IMR-90 (cell line): ENCODE measurements around the gene NR4A3. TPM values are rescaled to one million over a fixed set of nuclear protein-coding genes. Genes with fewer than 3 reads are reported as not detected.
A peak's percentile ranks its signal among the peaks of the same experiment; 100 is the strongest.

Experiments used
- ATAC-seq: fragments of 200-7000 bp; cut with Tn5 transposase; 2 replicates; pipeline ENCODE4 v1.9.1; 2020; ENCODE audit warnings: low read depth, mild to moderate bottlenecking, moderate library complexity
- BruUV-seq: library from RNA; stranded (reverse); fragments of 400-500 nt; replicated peaks from 2 replicates; lab custom pipeline; 2021; lab: Mats Ljungman, UMichigan
- CTCF ChIA-PET: fragments of 300-600 bp; formaldehyde crosslinking; extraction: SDS; loops from one replicate; lab custom pipeline; 2021; ENCODE audit warnings: antibody characterized with exemption; lab: Yijun Ruan, JAX
- POLR2A ChIA-PET: fragments of 300-600 bp; sonication (Branson Sonifier 250); formaldehyde crosslinking; loops from one replicate; lab custom pipeline; 2022; ENCODE audit warnings: antibody characterized with exemption; ENCODE audit not compliant: unreplicated experiment; lab: Charles Lee
- DNase-seq: peaks from one replicate; pipeline ENCODE4 v3.0.0; 2013
- H2AFZ ChIP-seq: replicated peaks from 2 replicates; pipeline ENCODE3; 2013; ENCODE audit warnings: low read length, mild to moderate bottlenecking; ENCODE audit not compliant: poor library complexity
- H2AK5ac ChIP-seq: 2 replicates; pipeline ENCODE4 v1.6.1; 2013; ENCODE audit warnings: low read depth, low read length, inconsistent platforms
- H2AK9ac ChIP-seq: replicated peaks from 2 replicates; pipeline ENCODE3; 2013; ENCODE audit warnings: mild to moderate bottlenecking, low read depth, low read length, moderate library complexity; ENCODE audit not compliant: poor library complexity
- H2BK120ac ChIP-seq: 2 replicates; pipeline ENCODE4 v1.6.1; 2013; ENCODE audit warnings: low read depth, low read length, inconsistent platforms
- H2BK15ac ChIP-seq: 3 replicates; pipeline ENCODE4 v1.6.1; 2013; ENCODE audit warnings: low read depth, low read length, inconsistent platforms
- H2BK20ac ChIP-seq: 2 replicates; pipeline ENCODE4 v1.6.1; 2013; ENCODE audit warnings: low read depth, mild to moderate bottlenecking, inconsistent platforms, low read length, moderate library complexity
- H2BK5ac ChIP-seq: 2 replicates; pipeline ENCODE4 v1.6.1; 2013; ENCODE audit warnings: mild to moderate bottlenecking, low read depth, low read length, inconsistent platforms; ENCODE audit not compliant: poor library complexity, severe bottlenecking
- H3K14ac ChIP-seq: replicated peaks from 2 replicates; pipeline ENCODE4 v1.6.1; 2013; ENCODE audit warnings: low read depth, low read length, inconsistent platforms
- H3K18ac ChIP-seq: 2 replicates; pipeline ENCODE4 v1.6.1; 2013; ENCODE audit warnings: low read depth, low read length, control low read depth
- H3K23ac ChIP-seq: 2 replicates; pipeline ENCODE4 v1.6.1; 2013; ENCODE audit warnings: low read depth, low read length, inconsistent platforms
- H3K27ac ChIP-seq: 2 replicates; pipeline ENCODE4 v1.5.1; 2013; ENCODE audit warnings: mild to moderate bottlenecking, control low read depth, low read length; ENCODE audit not compliant: insufficient read depth
- H3K27me3 ChIP-seq: 2 replicates; pipeline ENCODE4 v1.6.1; 2013; ENCODE audit warnings: low read length; ENCODE audit not compliant: control insufficient read depth, insufficient read depth
- H3K36me3 ChIP-seq: 2 replicates; pipeline ENCODE4 v1.6.1; 2013; ENCODE audit warnings: low read length, mixed read lengths; ENCODE audit not compliant: control insufficient read depth, insufficient read depth
- H3K4ac ChIP-seq: 2 replicates; pipeline ENCODE4 v1.6.1; 2013; ENCODE audit warnings: low read depth, low read length, inconsistent platforms
- H3K4me1 ChIP-seq: 2 replicates; pipeline ENCODE4 v1.6.1; 2013; ENCODE audit warnings: low read length, mixed read lengths; ENCODE audit not compliant: control insufficient read depth, insufficient read depth
- H3K4me2 ChIP-seq: 2 replicates; pipeline ENCODE4 v1.6.1; 2013; ENCODE audit warnings: low read depth, mild to moderate bottlenecking, control low read depth, low read length, moderate library complexity
- H3K4me3 ChIP-seq: 2 replicates; pipeline ENCODE4 v1.5.1; 2013; ENCODE audit warnings: low read depth, mild to moderate bottlenecking, control low read depth, low read length, moderate library complexity; ENCODE audit not compliant: insufficient read depth
- H3K56ac ChIP-seq: 2 replicates; pipeline ENCODE4 v1.6.1; 2013; ENCODE audit warnings: low read length, inconsistent platforms; ENCODE audit not compliant: insufficient read depth; ENCODE audit errors: extremely low read depth
- H3K79me1 ChIP-seq, 2 experiments: 2 replicates each; pipeline ENCODE4 v1.6.1; 2013; ENCODE audit warnings: low read length in 2 of 2, inconsistent platforms in 1 of 2, low read depth in 1 of 2
- H3K9ac ChIP-seq: 2 replicates; pipeline ENCODE4 v1.6.1; 2013; ENCODE audit warnings: low read depth, low read length, control low read depth
- H3K9me1 ChIP-seq: 2 replicates; pipeline ENCODE4 v1.6.1; 2013; ENCODE audit warnings: low read length, inconsistent platforms; ENCODE audit not compliant: insufficient read depth
- H3K9me3 ChIP-seq: 2 replicates; pipeline ENCODE4 v1.6.1; 2013; ENCODE audit warnings: low read length; ENCODE audit not compliant: control insufficient read depth, insufficient read depth
- H4K20me1 ChIP-seq: 2 replicates; pipeline ENCODE4 v1.6.1; 2013; ENCODE audit warnings: low read length, inconsistent platforms; ENCODE audit not compliant: insufficient read depth
- H4K5ac ChIP-seq: 2 replicates; pipeline ENCODE4 v1.6.1; 2013; ENCODE audit warnings: mild to moderate bottlenecking, low read depth, low read length, control low read depth
- H4K8ac ChIP-seq, 2 experiments: 2 replicates each; pipeline ENCODE4 v1.6.1; 2013; ENCODE audit warnings: low read depth in 2 of 2, low read length in 2 of 2, control low read depth in 1 of 2, inconsistent platforms in 1 of 2
- H4K91ac ChIP-seq: 2 replicates; pipeline ENCODE4 v1.6.1; 2013; ENCODE audit warnings: low read depth, low read length, inconsistent platforms; ENCODE audit not compliant: insufficient read depth
- BHLHE40 ChIP-seq: fragments of 150-350 bp; IDR thresholded peaks from 2 replicates; pipeline ENCODE4 v1.6.1; 2016; ENCODE audit warnings: mild to moderate bottlenecking, low read depth, low read length
- CEBPB ChIP-seq: IDR thresholded peaks from 2 replicates; pipeline ENCODE4 v1.6.1; 2012; ENCODE audit warnings: low read depth, low read length, improper control_type of control experiment
- CHD1 ChIP-seq: IDR thresholded peaks from 2 replicates; pipeline ENCODE4 v1.6.1; 2012; ENCODE audit warnings: low read depth, low read length, improper control_type of control experiment
- CTCF ChIP-seq: conservative IDR thresholded peaks from 2 replicates; pipeline ENCODE4 v1.5.1; 2012; ENCODE audit warnings: mild to moderate bottlenecking, low read depth, low read length, improper control_type of control experiment
- ELK1 ChIP-seq: fragments of 150-350 bp; IDR thresholded peaks from 2 replicates; pipeline ENCODE4 v1.6.1; 2016; ENCODE audit warnings: low read depth, mild to moderate bottlenecking, low read length, moderate library complexity, borderline replicate concordance
- FOS ChIP-seq: fragments of 150-350 bp; IDR thresholded peaks from 2 replicates; pipeline ENCODE4 v1.6.1; 2016; ENCODE audit warnings: low read depth, low read length
- MAFK ChIP-seq: IDR thresholded peaks from 2 replicates; pipeline ENCODE4 v1.6.1; 2012; ENCODE audit warnings: low read depth, low read length, improper control_type of control experiment
- MAZ ChIP-seq: IDR thresholded peaks from 2 replicates; pipeline ENCODE4 v1.6.1; 2012; ENCODE audit warnings: low read depth, mild to moderate bottlenecking, low read length, improper control_type of control experiment, moderate library complexity, borderline replicate concordance
- MXI1 ChIP-seq: IDR thresholded peaks from 2 replicates; pipeline ENCODE4 v1.6.1; 2012; ENCODE audit warnings: low read depth, mild to moderate bottlenecking, low read length, moderate library complexity, borderline replicate concordance
- NFE2L2 ChIP-seq: fragments of 150-350 bp; IDR thresholded peaks from 2 replicates; pipeline ENCODE4 v1.6.1; 2016; ENCODE audit warnings: low read depth, mild to moderate bottlenecking, low read length
- POLR2A ChIP-seq: IDR thresholded peaks from 2 replicates; pipeline ENCODE4 v1.6.1; 2012; ENCODE audit warnings: mild to moderate bottlenecking, low read depth, low read length
- RAD21 ChIP-seq: IDR thresholded peaks from 2 replicates; pipeline ENCODE4 v1.6.1; 2012; ENCODE audit warnings: low read length, improper control_type of control experiment
- RCOR1 ChIP-seq: IDR thresholded peaks from 2 replicates; pipeline ENCODE4 v1.6.1; 2012; ENCODE audit warnings: mild to moderate bottlenecking, low read length, improper control_type of control experiment; ENCODE audit not compliant: insufficient replicate concordance
- RFX5 ChIP-seq: IDR thresholded peaks from 2 replicates; pipeline ENCODE4 v1.8.0; 2012; ENCODE audit warnings: low read depth, mild to moderate bottlenecking, low read length, moderate library complexity
- SMC3 ChIP-seq: fragments of 150-350 bp; IDR thresholded peaks from 2 replicates; pipeline ENCODE4 v1.6.1; 2016; ENCODE audit warnings: low read depth, mild to moderate bottlenecking, antibody characterized with exemption, low read length, moderate library complexity
- USF2 ChIP-seq: fragments of 150-350 bp; IDR thresholded peaks from 2 replicates; pipeline ENCODE4 v1.6.1; 2017; ENCODE audit warnings: mild to moderate bottlenecking, antibody characterized with exemption, low read length, low read depth
- WGBS, 2 experiments: methylation state at CpG; one replicate each; pipeline versions ENCODE4 v1.1.5 to v1.1.7; 2013; ENCODE audit warnings: missing lambda C conversion rate in 2 of 2; ENCODE audit not compliant: insufficient read length in 1 of 2; ENCODE audit errors: extremely low coverage in 2 of 2; 5-methylcytosine and 5-hydroxymethylcytosine counted together
- dilution Hi-C: fragments of 300-500 bp; cut with HindIII; formaldehyde crosslinking; loops from one replicate; pipeline ENCODE4 v1.14.3; 2018; ENCODE audit warnings: low sequenced_read_pairs; ENCODE audit not compliant: unreplicated experiment
- in situ Hi-C: fragments of 300-500 bp; cut with MboI; formaldehyde crosslinking; loops from 3 replicates; pipeline ENCODE4 v1.14.3; 2019; ENCODE audit warnings: low sequenced_read_pairs, inconsistent platforms, mixed read lengths
- intact Hi-C: fragments of 100-400 bp; cut with micrococcal nuclease; formaldehyde crosslinking; loops from 2 replicates; pipeline ENCODE4 v1.10.0; 2022
- polyA plus RNA-seq, 3 experiments: library from polyadenylated mRNA; depleted of rRNA; stranded (reverse); fragments of >200 nt; gene quantifications; 2 replicates each; pipeline ENCODE4 v1.2.3, GENCODE V29; 2012; ENCODE audit warnings: low replicate concordance in 1 of 3
- total RNA-seq: library from RNA; depleted of rRNA; stranded (reverse); fragments of >200 nt; gene quantifications from 2 replicates; pipeline ENCODE4 v1.2.3, GENCODE V29; 2012

Gene NR4A3
- total and polyA plus RNA-seq, 2 of the 4 experiments (the other 2 are of a cell fraction): 0.27 to 0.54 TPM

DNA sequence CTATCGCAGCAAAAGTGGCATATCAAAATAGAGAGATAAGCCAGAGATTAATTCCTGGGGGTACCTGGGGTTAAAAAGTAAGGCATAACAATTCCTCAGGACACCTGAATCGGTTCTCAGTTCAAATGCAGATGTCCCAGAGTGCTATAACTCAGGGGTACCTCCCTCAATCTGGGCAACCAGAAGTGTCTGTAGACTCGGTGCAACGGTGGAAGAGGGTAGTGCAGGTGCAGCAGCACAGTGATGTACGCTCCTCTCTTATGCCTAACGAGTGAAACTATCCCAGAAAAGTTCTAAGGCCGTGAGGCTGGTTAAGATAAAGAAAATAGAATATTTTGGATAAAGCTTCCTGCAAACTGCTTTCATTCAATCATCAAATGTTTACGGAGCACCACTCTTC is 7.9 kb upstream of the NR4A3 start:
- H2BK5ac ChIP-seq: no peak overlapping the region
- CTCF ChIA-PET: no interaction called here
- dilution Hi-C loops: no loop called here

More for the DNA sequence above, 7.9 kb upstream of the NR4A3 start:
- Histone ChIP-seq H3K9me1 (peaks cover 4% of the 10 kb centered on the region; the same call in 1 of the 2 replicates), H3K27me3 (no peaks in the 10 kb centered on the region), H3K14ac (no peak overlapping the region), H4K5ac (no peak overlapping the region), H3K4me2 (no peak overlapping the region), H3K27ac (no peak overlapping the region), H3K36me3 (no peaks in the 10 kb centered on the region), H3K9me3 (no peaks in the 10 kb centered on the region), H2AK9ac (no peak overlapping the region), H4K20me1 (no peaks in the 10 kb centered on the region), H3K23ac (no peak overlapping the region), H3K9ac (no peak overlapping the region), H4K91ac (no peak overlapping the region), H3K4me1 (peaks cover 9% of the 10 kb centered on the region), H2BK15ac (no peak overlapping the region), H3K56ac (no peak overlapping the region), H2AFZ (no peak overlapping the region), H2BK120ac (no peak overlapping the region), H3K79me1 (peaks cover 10 to 30% of the 10 kb centered on the region in 2 experiments), H2BK20ac (no peak overlapping the region), H4K8ac (no peak overlapping the region), H3K18ac (no peak overlapping the region), H2AK5ac (peak overlapping the region; percentile 57; the same call in 1 of the 2 replicates), H3K4ac (no peak overlapping the region), H3K4me3 (no peak overlapping the region)
- no peak for TF ChIP-seq CHD1
- TF ChIP-seq CTCF: no peak
- no peak for TF ChIP-seq ELK1
- TF ChIP-seq MAFK: no peak
- no peak for TF ChIP-seq NFE2L2
- TF ChIP-seq MAZ: no peak
- TF ChIP-seq USF2: no peak
- TF ChIP-seq RAD21: no peak
- TF ChIP-seq BHLHE40: no peak
- no peak for TF ChIP-seq CEBPB
- TF ChIP-seq RCOR1: no peak
- TF ChIP-seq FOS: no peak
- no peak for TF ChIP-seq RFX5
- no peak for TF ChIP-seq POLR2A
- no peak for TF ChIP-seq SMC3
- TF ChIP-seq MXI1: no peak
- intact Hi-C loops (no loop called here), in situ Hi-C loops (loop anchor here (25.0 kb wide), 2 partner anchors 399 to 551 kb away; no protein-coding TSS in a partner anchor)
- WGBS, 2 experiments: 100% methylated on average over 1 of the region's 8 CpGs; no CpG with 5 or more reads in 1 of the 2 experiments
- no TSS peak for BruUV-seq
- POLR2A ChIA-PET: interaction anchor here (0.6 kb wide), 1 partner anchor 530 kb away, joined by 17 read pairs; no protein-coding TSS in a partner anchor
- ATAC-seq (no peak), DNase-seq (no peak)
